ENCODE measurements around the gene OR52E8. TPM values are rescaled to one million over a fixed set of nuclear protein-coding genes. Genes with fewer than 3 reads are reported as not detected.

Gene OR52E8
- total and polyA plus RNA-seq, 4 donors = not detected

- Histone ChIP-seq H3K27me3 (ENCODE audit: control insufficient read depth in 1 of 2, insufficient read depth in 2 of 2, low read length in 1 of 2) (no peaks in the 10 kb centered on the region), H3K4me1 (ENCODE audit: control insufficient read depth in 1 of 2, insufficient read depth in 2 of 2, low read length in 2 of 2) (no peaks in the 10 kb centered on the region), H3K36me3 (ENCODE audit: control insufficient read depth in 1 of 2, insufficient read depth in 2 of 2, low read length in 1 of 2) (no peaks in the 10 kb centered on the region), H3K9me3 (ENCODE audit: control insufficient read depth, low read length) (no peaks in the 10 kb centered on the region), H3K4me3 (ENCODE audit: low read length in 2 of 2) (no peak overlapping the region), H3K27ac (ENCODE audit: low read depth in 1 of 2, low read length in 2 of 2) (no peak overlapping the region)
- ATAC-seq (ENCODE audit: low FRiP score) (no peak), DNase-seq (no peak)
- intact Hi-C loops (cut with DNase I) = no loop called here
- 85 to 92% methylated on average over 2 of the region's 2 CpGs for WGBS, 2 donors
Measured at GRCh38 chr11:5865826-5866225, 8.3 kb upstream of the OR52E8 start.

GRCh38 chr11:5851002-5851401 is 6.5 kb downstream of the OR52E8 start:
- no peaks in the 10 kb centered on the region for H3K27me3 ChIP-seq (ENCODE audit: control insufficient read depth in 1 of 2, insufficient read depth in 2 of 2, low read length in 1 of 2)
- 71 to 82% methylated on average over 1 of the region's 1 CpG for WGBS, 2 donors
- intact Hi-C loops (cut with DNase I) = no loop called here

GRCh38 chr11:5847711-5848110 is 9.8 kb downstream of the OR52E8 start:
- H3K4me1 ChIP-seq (ENCODE audit: control insufficient read depth in 1 of 2, insufficient read depth in 2 of 2, low read length in 2 of 2) = no peaks in the 10 kb centered on the region
- H3K36me3 ChIP-seq (ENCODE audit: control insufficient read depth in 1 of 2, insufficient read depth in 2 of 2, low read length in 1 of 2) = no peaks in the 10 kb centered on the region
- no peaks in the 10 kb centered on the region for H3K9me3 ChIP-seq (ENCODE audit: control insufficient read depth, low read length)
- no peaks in the 10 kb centered on the region for H3K27me3 ChIP-seq (ENCODE audit: control insufficient read depth in 1 of 2, insufficient read depth in 2 of 2, low read length in 1 of 2)
- H3K4me3 ChIP-seq (ENCODE audit: low read length in 2 of 2) = no peak overlapping the region
- H3K27ac ChIP-seq (ENCODE audit: low read depth in 1 of 2, low read length in 2 of 2) = no peak overlapping the region
- ATAC-seq (ENCODE audit: low FRiP score) (no peak), DNase-seq (no peak)
- intact Hi-C loops (cut with DNase I) = no loop called here

More at GRCh38 chr11:5851002-5851401, 6.5 kb downstream of the OR52E8 start:
- no peaks in the 10 kb centered on the region for H3K9me3 ChIP-seq (ENCODE audit: control insufficient read depth, low read length)
- H3K4me1 ChIP-seq (ENCODE audit: control insufficient read depth in 1 of 2, insufficient read depth in 2 of 2, low read length in 2 of 2) = no peaks in the 10 kb centered on the region
- no peak for DNase-seq
- H3K4me3 ChIP-seq (ENCODE audit: low read length in 2 of 2) = no peak overlapping the region
- no peak overlapping the region for H3K27ac ChIP-seq (ENCODE audit: low read depth in 1 of 2, low read length in 2 of 2)
- no peaks in the 10 kb centered on the region for H3K36me3 ChIP-seq (ENCODE audit: control insufficient read depth in 1 of 2, insufficient read depth in 2 of 2, low read length in 1 of 2)
- ATAC-seq (ENCODE audit: low FRiP score) = no peak

- H3K27me3 ChIP-seq (ENCODE audit: control insufficient read depth in 1 of 2, insufficient read depth in 2 of 2, low read length in 1 of 2) = no peaks in the 10 kb centered on the region
- no peaks in the 10 kb centered on the region for H3K9me3 ChIP-seq (ENCODE audit: control insufficient read depth, low read length)
- DNase-seq (no peak), ATAC-seq (ENCODE audit: low FRiP score) (no peak)
- intact Hi-C loops (cut with DNase I) = no loop called here
- H3K36me3 ChIP-seq (ENCODE audit: control insufficient read depth in 1 of 2, insufficient read depth in 2 of 2, low read length in 1 of 2) = no peaks in the 10 kb centered on the region
- H3K4me3 ChIP-seq (ENCODE audit: low read length in 2 of 2) = no peak overlapping the region
- WGBS, 2 donors = 57 to 68% methylated on average over 1 of the region's 1 CpG
- no peaks in the 10 kb centered on the region for H3K4me1 ChIP-seq (ENCODE audit: control insufficient read depth in 1 of 2, insufficient read depth in 2 of 2, low read length in 2 of 2)
- no peak overlapping the region for H3K27ac ChIP-seq (ENCODE audit: low read depth in 1 of 2, low read length in 2 of 2)
Measured at GRCh38 chr11:5846701-5847100, 10.8 kb downstream of the OR52E8 start.

- no peaks in the 10 kb centered on the region for H3K9me3 ChIP-seq (ENCODE audit: control insufficient read depth, low read length)
- WGBS, 2 donors = 44 to 78% methylated on average over 1 of the region's 1 CpG
- H3K27ac ChIP-seq (ENCODE audit: low read depth in 1 of 2, low read length in 2 of 2) = no peak within 1 kb of the TSS
- no peak within 1 kb of the TSS for H3K4me3 ChIP-seq (ENCODE audit: low read length in 2 of 2)
- intact Hi-C loops (cut with DNase I) = no loop called here
- no peak for DNase-seq
- H3K4me1 ChIP-seq (ENCODE audit: control insufficient read depth in 1 of 2, insufficient read depth in 2 of 2, low read length in 2 of 2) = no peaks in the 10 kb centered on the region
- no peak for ATAC-seq (ENCODE audit: low FRiP score)
- no peaks in the 10 kb centered on the region for H3K36me3 ChIP-seq (ENCODE audit: control insufficient read depth in 1 of 2, insufficient read depth in 2 of 2, low read length in 1 of 2)
- H3K27me3 ChIP-seq (ENCODE audit: control insufficient read depth in 1 of 2, insufficient read depth in 2 of 2, low read length in 1 of 2) = no peaks in the 10 kb centered on the region
Measured at GRCh38 chr11:5841797-5842196, 15.7 kb downstream of the OR52E8 start, which contains the start of gene OR52E6. Gene OR52E6 (minus strand): TSS chr11:5841897. CDS start chr11:5841897, 0 bp downstream.

- no peaks in the 10 kb centered on the region for H3K27me3 ChIP-seq (ENCODE audit: control insufficient read depth in 1 of 2, insufficient read depth in 2 of 2, low read length in 1 of 2)
- no peaks in the 10 kb centered on the region for H3K36me3 ChIP-seq (ENCODE audit: control insufficient read depth in 1 of 2, insufficient read depth in 2 of 2, low read length in 1 of 2)
- H3K9me3 ChIP-seq (ENCODE audit: control insufficient read depth, low read length) = no peaks in the 10 kb centered on the region
- DNase-seq (no peak), ATAC-seq (ENCODE audit: low FRiP score) (no peak)
- H3K4me3 ChIP-seq (ENCODE audit: low read length in 2 of 2) = no peak overlapping the region
- no peak overlapping the region for H3K27ac ChIP-seq (ENCODE audit: low read depth in 1 of 2, low read length in 2 of 2)
- H3K4me1 ChIP-seq (ENCODE audit: control insufficient read depth in 1 of 2, insufficient read depth in 2 of 2, low read length in 2 of 2) = no peaks in the 10 kb centered on the region
- intact Hi-C loops (cut with DNase I) = no loop called here
- 10 to 27% methylated on average over 2 of the region's 2 CpGs for WGBS, 2 donors
Measured at GRCh38 chr11:5837695-5838094, 19.8 kb downstream of the OR52E8 start.

GRCh38 chr11:5833446-5833845 is 24.0 kb downstream of the OR52E8 start:
- H3K27me3 ChIP-seq (ENCODE audit: control insufficient read depth in 1 of 2, insufficient read depth in 2 of 2, low read length in 1 of 2) = no peaks in the 10 kb centered on the region
- intact Hi-C loops (cut with DNase I) = no loop called here

GRCh38 chr11:5831196-5831829 is 26.2 kb downstream of the OR52E8 start:
- ATAC-seq (ENCODE audit: low FRiP score) = no peak
- Histone ChIP-seq H3K36me3 (ENCODE audit: control insufficient read depth in 1 of 2, insufficient read depth in 2 of 2, low read length in 1 of 2) (no peaks in the 10 kb centered on the region), H3K4me3 (ENCODE audit: low read length in 2 of 2) (no peak overlapping the region), H3K27ac (ENCODE audit: low read depth in 1 of 2, low read length in 2 of 2) (no peak overlapping the region), H3K9me3 (ENCODE audit: control insufficient read depth, low read length) (peaks cover under 1% of the 10 kb centered on the region), H3K4me1 (ENCODE audit: control insufficient read depth in 1 of 2, insufficient read depth in 2 of 2, low read length in 2 of 2) (no peaks in the 10 kb centered on the region), H3K27me3 (ENCODE audit: control insufficient read depth in 1 of 2, insufficient read depth in 2 of 2, low read length in 1 of 2) (no peaks in the 10 kb centered on the region)
- no peak for DNase-seq
- 70 to 92% methylated on average over 6 of the region's 6 CpGs for WGBS, 2 donors
- intact Hi-C loops (cut with DNase I) = no loop called here

More at GRCh38 chr11:5833446-5833845, 24.0 kb downstream of the OR52E8 start:
- DNase-seq = no peak
- Histone ChIP-seq H3K36me3 (ENCODE audit: control insufficient read depth in 1 of 2, insufficient read depth in 2 of 2, low read length in 1 of 2) (no peaks in the 10 kb centered on the region), H3K9me3 (ENCODE audit: control insufficient read depth, low read length) (no peaks in the 10 kb centered on the region), H3K4me3 (ENCODE audit: low read length in 2 of 2) (no peak overlapping the region), H3K4me1 (ENCODE audit: control insufficient read depth in 1 of 2, insufficient read depth in 2 of 2, low read length in 2 of 2) (no peaks in the 10 kb centered on the region), H3K27ac (ENCODE audit: low read depth in 1 of 2, low read length in 2 of 2) (no peak overlapping the region)
- ATAC-seq (ENCODE audit: low FRiP score) = no peak
- 29 to 31% methylated on average over 2 of the region's 2 CpGs for WGBS, 2 donors

GRCh38 chr11:5818245-5818886 is 39.1 kb downstream of the OR52E8 start:
- H3K9me3 ChIP-seq (ENCODE audit: control insufficient read depth, low read length) = no peaks in the 10 kb centered on the region
- ATAC-seq (ENCODE audit: low FRiP score) (no peak), DNase-seq (no peak)
- H3K27ac ChIP-seq (ENCODE audit: low read depth in 1 of 2, low read length in 2 of 2) = no peak overlapping the region
- no peaks in the 10 kb centered on the region for H3K4me1 ChIP-seq (ENCODE audit: control insufficient read depth in 1 of 2, insufficient read depth in 2 of 2, low read length in 2 of 2)
- intact Hi-C loops (cut with DNase I) = no loop called here
- no peak overlapping the region for H3K4me3 ChIP-seq (ENCODE audit: low read length in 2 of 2)
- H3K27me3 ChIP-seq (ENCODE audit: control insufficient read depth in 1 of 2, insufficient read depth in 2 of 2, low read length in 1 of 2) = no peaks in the 10 kb centered on the region
- no peaks in the 10 kb centered on the region for H3K36me3 ChIP-seq (ENCODE audit: control insufficient read depth in 1 of 2, insufficient read depth in 2 of 2, low read length in 1 of 2)
- 45 to 50% methylated on average over 1 of the region's 1 CpG for WGBS, 2 donors
